Adrenal gland (tissue), 12 donors: ENCODE measurements around the gene SUGP1. TPM values are rescaled to one million over a fixed set of nuclear protein-coding genes. Genes with fewer than 3 reads are reported as not detected.

ENCODE experiments used
- DNase-seq, 7 donors: peaks; one replicate each; pipeline ENCODE4 v3.0.0-alpha.2; 2019 to 2020
- H3K27ac ChIP-seq, 5 donors: fragments of 200-600 bp; sonication (generic) in 4 of 5; 1 replicate in 3 of 5; 2 replicates in 2 of 5; pipeline versions ENCODE4 v1.5.1 to v1.8.0; 2016 to 2020; ENCODE audit warnings: mild to moderate bottlenecking in 1 of 5
- H3K27me3 ChIP-seq: fragments of 200-600 bp; 2 replicates; pipeline ENCODE4 v1.8.0; 2021
- H3K36me3 ChIP-seq, 2 donors: fragments of 200-600 bp; replicated peaks in 1 of 2; 1 replicate in 1 of 2; 2 replicates in 1 of 2; pipeline versions ENCODE4 v1.5.1 to v1.8.0; 2018 to 2022
- H3K4me1 ChIP-seq, 2 donors: fragments of 200-600 bp; replicated peaks in 1 of 2; 1 replicate in 1 of 2; 2 replicates in 1 of 2; pipeline versions ENCODE4 v1.5.1 to v1.8.0; 2018 to 2021
- H3K4me3 ChIP-seq, 4 donors: fragments of 200-600 bp; sonication (generic) in 3 of 4; one replicate each; pipeline ENCODE4 v1.5.1; 2016 to 2018
- H3K9me3 ChIP-seq, 3 donors: fragments of 200-600 bp; sonication (generic) in 1 of 3; replicated peaks in 1 of 3; 1 replicate in 2 of 3; 2 replicates in 1 of 3; pipeline versions ENCODE4 v1.5.1 to v1.8.0; 2016 to 2021
- POLR2A ChIP-seq, 2 donors: fragments of 450-650 bp; IDR thresholded peaks; one replicate each; pipeline ENCODE4 v1.6.1; 2017; ENCODE audit warnings: antibody characterized with exemption in 2 of 2, mild to moderate bottlenecking in 2 of 2, moderate library complexity in 1 of 2
- WGBS, 4 donors: extraction: QIAGEN DNeasy Blood & Tissue Kit in 2 of 4; methylation state at CpG; one replicate each; pipeline versions ENCODE4 v1.1.5 to v1.1.7; 2013 to 2017; 5-methylcytosine and 5-hydroxymethylcytosine counted together
- intact Hi-C, 2 donors: fragments of 100-400 bp; cut with DNase I; formaldehyde crosslinking; loops; one replicate each; pipeline versions ENCODE4 v1.14.1 to v1.15.0; 2022 to 2023
- polyA plus RNA-seq, 3 donors: library from polyadenylated mRNA; stranded (reverse); fragments of 200-250 nt in 2 of 3; fragments of 350-450 nt in 1 of 3; fragmentation: Illumina TruSeq in 1 of 3; extraction: RNeasy Lipid Tissue Mini Kit (QIAGEN cat#74804) in 1 of 3; gene quantifications; one replicate each; pipeline ENCODE4 v1.2.3, GENCODE V29; 2013 to 2014
- total RNA-seq, 9 donors: library from RNA; depleted of rRNA in 4 of 9; stranded (reverse); fragments of >200 nt in 4 of 9; fragments of 120-200 nt in 1 of 9; fragmentation: NEBNext Ultra II Directional in 1 of 9; extraction: Animal tissue kit (Norgen Biotek cat#: 25700) in 1 of 9; gene quantifications; one replicate each; pipeline versions ENCODE4 v1.1.0 to v1.2.4, GENCODE V29; 2013 to 2023
- TF ChIP-seq, protein P1 (sequence below), 6 experiments: fragments of 450-650 bp in 4 of 6; fragments of 200-600 bp in 2 of 6; sonication (generic) in 1 of 6; IDR thresholded peaks; 1 replicate in 5 of 6; 2 replicates in 1 of 6; pipeline versions ENCODE4 v1.5.1 to v1.8.0; 2016 to 2021; ENCODE audit warnings: antibody characterized with exemption in 6 of 6, mild to moderate bottlenecking in 2 of 6, moderate library complexity in 1 of 6
- donor health status: healthy with polysubstance abuse.
- donor health status: Bipolar disorder and iron deficiency.
- donor health status: DM: yes; HTN: yes; CAD: no.
- donor health status: DM: no; HTN: no; CAD: no.
- donor health status: DM: no; HTN: no; CAD: no.
- donor health status: DM: yes; HTN: yes; CAD: no.

Gene SUGP1
- total and polyA plus RNA-seq, 12 donors, result 25.5 to 130 (median 60.5) TPM

DNA sequence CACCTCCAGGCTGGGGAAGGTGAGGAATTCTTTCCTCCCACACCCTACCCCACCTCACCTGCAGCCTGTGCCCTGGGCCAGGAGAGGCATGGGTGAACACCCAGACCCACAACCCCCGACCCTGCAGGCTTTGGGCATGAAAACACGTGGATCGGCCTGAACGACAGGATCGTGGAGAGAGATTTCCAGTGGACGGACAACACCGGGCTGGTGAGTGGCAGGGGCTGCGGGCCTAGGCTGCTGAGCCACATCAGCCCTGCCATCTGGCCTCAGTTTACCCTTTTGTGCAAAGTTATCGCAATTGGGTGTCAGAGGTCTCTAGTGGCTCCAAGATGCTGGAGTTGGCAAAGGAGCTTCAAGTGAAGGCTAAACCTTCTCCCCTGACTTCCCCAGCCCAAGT, 79.8 kb downstream of the SUGP1 start:
- 73 to 78% (median 75%) methylated on average over 9 of the region's 9 CpGs for WGBS, 4 donors

GRCh38 chr19:19239675-19240074, 80.6 kb downstream of the SUGP1 start:
- Histone ChIP-seq H3K4me1 (no peaks in the 10 kb centered on the region), H3K27me3 (peaks cover 7% of the 10 kb centered on the region)
- intact Hi-C loops, result no loop called here

More for the DNA sequence above, 79.8 kb downstream of the SUGP1 start:
- Histone ChIP-seq H3K36me3 (no peaks in the 10 kb centered on the region), H3K9me3 (no peaks in the 10 kb centered on the region), H3K27ac (no peak overlapping the region), H3K4me3 (no peak overlapping the region), H3K27me3 (peaks cover 7% of the 10 kb centered on the region), H3K4me1 (no peaks in the 10 kb centered on the region)
- DNase-seq, result no peak
- intact Hi-C loops, result no loop called here
- TF ChIP-seq POLR2A (IDR thresholded peaks at IDR 0.05), result no peak
- TF ChIP-seq, protein P1, sequence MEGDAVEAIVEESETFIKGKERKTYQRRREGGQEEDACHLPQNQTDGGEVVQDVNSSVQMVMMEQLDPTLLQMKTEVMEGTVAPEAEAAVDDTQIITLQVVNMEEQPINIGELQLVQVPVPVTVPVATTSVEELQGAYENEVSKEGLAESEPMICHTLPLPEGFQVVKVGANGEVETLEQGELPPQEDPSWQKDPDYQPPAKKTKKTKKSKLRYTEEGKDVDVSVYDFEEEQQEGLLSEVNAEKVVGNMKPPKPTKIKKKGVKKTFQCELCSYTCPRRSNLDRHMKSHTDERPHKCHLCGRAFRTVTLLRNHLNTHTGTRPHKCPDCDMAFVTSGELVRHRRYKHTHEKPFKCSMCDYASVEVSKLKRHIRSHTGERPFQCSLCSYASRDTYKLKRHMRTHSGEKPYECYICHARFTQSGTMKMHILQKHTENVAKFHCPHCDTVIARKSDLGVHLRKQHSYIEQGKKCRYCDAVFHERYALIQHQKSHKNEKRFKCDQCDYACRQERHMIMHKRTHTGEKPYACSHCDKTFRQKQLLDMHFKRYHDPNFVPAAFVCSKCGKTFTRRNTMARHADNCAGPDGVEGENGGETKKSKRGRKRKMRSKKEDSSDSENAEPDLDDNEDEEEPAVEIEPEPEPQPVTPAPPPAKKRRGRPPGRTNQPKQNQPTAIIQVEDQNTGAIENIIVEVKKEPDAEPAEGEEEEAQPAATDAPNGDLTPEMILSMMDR (IDR thresholded peaks at IDR 0.05), result no peak

DNA sequence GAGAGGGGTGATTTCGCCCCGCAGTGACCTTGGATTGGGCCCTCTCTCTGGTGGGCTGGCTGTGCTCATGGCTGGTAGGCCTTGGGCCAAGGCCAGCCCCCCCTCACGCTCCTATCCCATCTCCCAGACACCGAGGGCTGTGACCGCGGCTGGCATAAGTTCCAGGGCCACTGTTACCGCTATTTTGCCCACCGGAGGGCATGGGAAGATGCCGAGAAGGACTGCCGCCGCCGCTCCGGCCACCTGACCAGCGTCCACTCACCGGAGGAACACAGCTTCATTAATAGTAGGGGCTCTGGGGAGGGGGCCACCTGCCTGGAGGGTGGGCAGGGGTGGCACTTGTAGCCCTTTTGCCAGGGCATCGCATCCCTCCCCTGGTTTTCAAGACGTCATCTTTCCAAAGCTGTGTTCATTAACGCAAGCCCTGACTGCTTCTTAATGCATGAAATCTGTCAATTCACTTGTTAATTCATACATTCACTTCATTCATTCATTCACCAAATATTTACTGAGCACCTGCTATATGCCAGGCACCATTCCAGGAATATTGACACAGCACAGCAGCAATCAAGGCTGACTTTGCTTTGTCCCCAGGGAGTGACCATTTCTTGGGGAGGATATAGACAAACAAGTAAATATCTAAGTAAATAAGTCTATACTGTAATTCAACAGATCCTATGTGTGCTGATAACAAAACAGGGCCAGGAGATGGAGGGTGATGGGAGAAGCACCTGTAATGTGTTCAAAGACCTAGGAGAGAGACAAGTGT, 82.0 kb downstream of the SUGP1 start:
- WGBS, 4 donors, result 42 to 77% (median 54%) methylated on average over 12 to 18 of the region's 18 CpGs
- intact Hi-C loops, result no loop called here
- DNase-seq, result no peak
- TF ChIP-seq POLR2A (IDR thresholded peaks at IDR 0.05), result no peak
- TF ChIP-seq, protein P1 (IDR thresholded peaks at IDR 0.05), result no peak
- no peaks in the 10 kb centered on the region for H3K36me3 ChIP-seq
- H3K9me3 ChIP-seq, result peaks cover 0 to 8% (median 0%) of the 10 kb centered on the region in 3 donors
- H3K4me1 ChIP-seq, result no peaks in the 10 kb centered on the region
- H3K4me3 ChIP-seq, result no peak overlapping the region
- H3K27me3 ChIP-seq, result peaks cover 7% of the 10 kb centered on the region
- H3K27ac ChIP-seq, result no peak overlapping the region

More at GRCh38 chr19:19239675-19240074, 80.6 kb downstream of the SUGP1 start:
- TF ChIP-seq POLR2A (IDR thresholded peaks at IDR 0.05), result no peak
- TF ChIP-seq, protein P1 (IDR thresholded peaks at IDR 0.05), result no peak
- Histone ChIP-seq H3K27ac (no peak overlapping the region), H3K4me3 (no peak overlapping the region), H3K9me3 (no peaks in the 10 kb centered on the region), H3K36me3 (no peaks in the 10 kb centered on the region)
- no peak for DNase-seq

DNA sequence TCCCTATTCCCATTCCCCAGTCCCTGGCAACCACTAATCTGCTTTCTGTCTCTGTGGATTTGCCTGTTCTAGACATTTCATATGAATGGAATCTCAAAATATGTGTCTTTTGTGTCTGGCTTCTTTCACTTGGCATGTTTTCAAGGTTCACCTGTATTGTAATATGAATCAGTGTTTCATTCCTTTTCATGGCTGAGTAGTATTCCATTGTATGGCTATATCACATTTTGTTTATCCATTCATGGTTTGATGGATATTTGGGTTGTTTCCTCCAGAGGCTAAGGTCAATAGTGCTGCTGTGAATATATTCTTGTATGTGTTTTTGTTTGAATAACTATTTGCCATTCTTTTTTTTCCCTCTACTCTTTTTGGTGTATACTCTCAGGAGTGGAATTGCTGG, 84.1 kb downstream of the SUGP1 start:
- Histone ChIP-seq H3K36me3 (no peaks in the 10 kb centered on the region), H3K27me3 (peaks cover 7% of the 10 kb centered on the region), H3K4me1 (no peaks in the 10 kb centered on the region), H3K27ac (no peak overlapping the region), H3K4me3 (no peak overlapping the region), H3K9me3 (peaks cover 0 to 8% (median 0%) of the 10 kb centered on the region in 3 donors)
- no peak for DNase-seq
- intact Hi-C loops, result no loop called here
- no peak for TF ChIP-seq POLR2A (IDR thresholded peaks at IDR 0.05)
- TF ChIP-seq, protein P1 (IDR thresholded peaks at IDR 0.05), result no peak
